Activated T-helper 9 cell treated with anti-CD3 and anti-CD28 coated beads, Interleukin-2, amount 50 U/mL, for 16 hours (primary cell): ENCODE measurements around the gene CGB7.
"Not testable (repeated sequence)": the region's sequence is repeated elsewhere in the genome, so short reads cannot be mapped to it uniquely, and the experiment has no call there.

Experiments used
- DNase-seq: peaks from one replicate; pipeline ENCODE4 v3.0.0-alpha.2; 2020; ENCODE audit warnings: low read depth

CGB7 gene

GRCh38 chr19:49057636-49058234 is at the start of gene CGB7:
CGB7 (minus strand) TSS chr19:49057749; CDS start chr19:49055375, 2,374 bp downstream.
- no peak for DNase-seq

GRCh38 chr19:49106648-49107135 is 49.1 kb upstream of the CGB7 start:
- DNase-seq, result peak; percentile 53

GRCh38 chr19:49104229-49104864 is 46.8 kb upstream of the CGB7 start:
- no peak for DNase-seq

- DNase-seq, result no peak
These were observed 46.0 kb upstream of the CGB7 start for GRCh38 chr19:49103331-49104085.

GRCh38 chr19:49102303-49102702 is 44.8 kb upstream of the CGB7 start:
- no peak for DNase-seq

GRCh38 chr19:49101160-49101559 is 43.6 kb upstream of the CGB7 start:
- no peak for DNase-seq

- DNase-seq, result no peak
These were observed 41.2 kb upstream of the CGB7 start for GRCh38 chr19:49098795-49099194.

GRCh38 chr19:49097453-49098288 is 40.1 kb upstream of the CGB7 start:
- DNase-seq, result peak; percentile 52

GRCh38 chr19:49094505-49095482 is 37.2 kb upstream of the CGB7 start:
- DNase-seq, result no peak

- no peak for DNase-seq
These were observed 35.1 kb upstream of the CGB7 start for GRCh38 chr19:49092686-49093085.

GRCh38 chr19:49091391-49092038 is 34.0 kb upstream of the CGB7 start:
- DNase-seq, result no peak

GRCh38 chr19:49086296-49086695 is 28.7 kb upstream of the CGB7 start:
- no peak for DNase-seq

- DNase-seq, result no peak
These were observed 28.3 kb upstream of the CGB7 start for GRCh38 chr19:49085868-49086232.

- peak; percentile 99 for DNase-seq
These were observed 27.7 kb upstream of the CGB7 start, which contains the start of gene SNRNP70 for GRCh38 chr19:49085020-49085867. SNRNP70 (plus strand) TSS chr19:49085451; CDS start chr19:49086415, 964 bp downstream.

- DNase-seq, result no peak
These were observed 26.9 kb upstream of the CGB7 start for GRCh38 chr19:49084206-49085019.

- no peak for DNase-seq
These were observed 23.7 kb upstream of the CGB7 start for GRCh38 chr19:49081273-49081672.

- no peak for DNase-seq
These were observed 22.8 kb upstream of the CGB7 start for GRCh38 chr19:49080392-49080791.

- DNase-seq, result not testable (repeated sequence)
These were observed 17.3 kb upstream of the CGB7 start for GRCh38 chr19:49074869-49075268.
